ENCODE results near the gene TAS2R41. TPM values are rescaled to one million over a fixed set of nuclear protein-coding genes. Genes with fewer than 3 reads are reported as not detected.

TAS2R41 gene
- not detected in 2 replicates for total RNA-seq (2014; rRNA removed; shearing (Covaris generic); ENCODE audit: low replicate concordance)

DNA sequence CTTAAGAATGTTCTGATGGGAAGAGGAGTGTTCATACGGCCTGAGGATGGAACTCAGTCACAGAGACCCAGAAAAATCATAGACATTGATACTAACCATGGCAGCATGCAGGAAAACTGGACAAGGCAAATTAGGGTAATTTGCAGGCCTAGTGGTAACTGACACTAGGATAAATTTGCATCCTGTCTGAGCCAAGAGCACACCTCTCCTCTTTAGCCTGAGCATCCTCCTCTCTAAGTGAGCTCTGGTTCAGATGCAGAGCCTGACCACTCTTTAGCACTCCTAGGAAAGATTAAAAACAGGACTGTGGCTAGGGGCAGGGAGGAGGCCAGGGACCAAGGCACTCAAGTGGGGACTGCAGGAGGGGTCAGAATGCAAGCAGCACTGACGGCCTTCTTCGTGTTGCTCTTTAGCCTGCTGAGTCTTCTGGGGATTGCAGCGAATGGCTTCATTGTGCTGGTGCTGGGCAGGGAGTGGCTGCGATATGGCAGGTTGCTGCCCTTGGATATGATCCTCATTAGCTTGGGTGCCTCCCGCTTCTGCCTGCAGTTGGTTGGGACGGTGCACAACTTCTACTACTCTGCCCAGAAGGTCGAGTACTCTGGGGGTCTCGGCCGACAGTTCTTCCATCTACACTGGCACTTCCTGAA, at the start of gene TAS2R41:
Gene TAS2R41 (plus strand): TSS at position 373 of the 650 bp plus-strand sequence. CDS start 0 bp downstream, at position 373.
- Histone ChIP-seq H3K9me3 (peaks cover 4% of the 10 kb centered on the region; the same call in 1 of the 2 replicates), H3K36me3 (no peaks in the 10 kb centered on the region), H3K27me3 (no peaks in the 10 kb centered on the region), H3K4me3 (no peak within 1 kb of the TSS)
- DNase-seq, result no peak

DNA sequence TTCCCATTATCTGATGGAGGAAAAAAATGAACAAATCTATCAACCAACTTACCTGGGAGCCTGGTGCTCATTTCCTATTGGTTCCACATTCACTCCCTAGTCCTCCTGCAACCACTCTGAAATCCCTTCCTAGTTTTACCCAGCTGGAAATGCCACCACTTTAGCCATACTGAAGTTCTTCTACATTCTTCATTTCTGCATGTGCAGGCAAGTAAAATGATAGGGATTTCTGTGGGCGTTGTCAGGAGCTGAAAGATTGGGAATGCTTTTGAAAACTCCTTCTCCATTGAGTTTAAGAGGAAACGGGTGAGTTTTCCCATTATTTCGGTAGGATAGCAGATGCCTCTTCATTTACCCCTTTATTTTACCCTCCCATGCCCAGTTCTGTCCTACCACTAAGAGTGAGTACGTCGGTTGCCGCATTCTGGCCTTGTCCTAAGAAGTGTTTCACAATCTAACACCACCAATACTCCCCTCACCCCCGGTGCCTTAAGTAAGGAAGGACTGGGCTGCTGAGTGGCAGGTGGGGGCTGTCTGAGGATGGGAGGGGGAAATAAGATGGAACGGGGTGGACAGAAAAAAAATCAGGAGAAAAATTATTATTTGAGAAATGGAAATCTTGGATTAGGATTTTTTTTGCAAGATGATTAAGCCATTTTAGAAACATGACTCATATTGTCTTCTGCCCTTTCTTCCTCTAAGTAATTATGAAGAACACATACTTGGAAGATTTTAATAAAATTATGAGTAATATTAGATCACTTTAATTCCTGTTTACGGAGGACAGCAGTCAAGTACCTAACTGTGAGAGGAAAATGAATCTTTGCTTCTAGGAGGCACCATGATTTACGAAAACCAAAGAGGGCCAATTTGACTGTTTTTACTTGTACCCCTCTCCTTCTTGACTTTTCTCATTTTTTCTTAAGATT, 47.6 kb upstream of the TAS2R41 start:
- H3K4me3 ChIP-seq, result no peak overlapping the region
- H3K9me3 ChIP-seq, result no peaks in the 10 kb centered on the region
- DNase-seq, result no peak
- H3K27me3 ChIP-seq, result no peaks in the 10 kb centered on the region
- no peaks in the 10 kb centered on the region for H3K36me3 ChIP-seq

DNA sequence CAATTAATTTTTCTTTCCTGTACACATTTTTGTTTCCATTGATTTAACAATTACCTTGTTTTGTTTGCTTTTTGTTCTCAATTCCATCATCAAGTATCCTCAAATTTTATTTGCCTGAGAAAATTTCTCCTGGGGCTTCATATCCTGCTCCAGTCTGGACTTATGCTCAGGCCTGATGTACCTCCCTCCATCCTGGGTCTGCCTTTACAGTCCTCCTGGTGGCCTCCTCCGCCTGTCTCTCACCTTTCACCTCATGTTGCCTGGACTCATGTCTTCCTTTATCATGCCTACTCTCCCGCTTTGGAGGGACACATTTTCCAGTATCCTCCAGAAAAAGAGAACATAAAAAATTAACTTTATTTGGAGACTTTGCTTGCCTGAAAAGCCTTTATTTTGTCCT, 46.6 kb upstream of the TAS2R41 start:
- DNase-seq, result no peak
- H3K9me3 ChIP-seq, result no peaks in the 10 kb centered on the region
- no peaks in the 10 kb centered on the region for H3K36me3 ChIP-seq
- H3K27me3 ChIP-seq, result no peaks in the 10 kb centered on the region
- H3K4me3 ChIP-seq, result no peak overlapping the region

DNA sequence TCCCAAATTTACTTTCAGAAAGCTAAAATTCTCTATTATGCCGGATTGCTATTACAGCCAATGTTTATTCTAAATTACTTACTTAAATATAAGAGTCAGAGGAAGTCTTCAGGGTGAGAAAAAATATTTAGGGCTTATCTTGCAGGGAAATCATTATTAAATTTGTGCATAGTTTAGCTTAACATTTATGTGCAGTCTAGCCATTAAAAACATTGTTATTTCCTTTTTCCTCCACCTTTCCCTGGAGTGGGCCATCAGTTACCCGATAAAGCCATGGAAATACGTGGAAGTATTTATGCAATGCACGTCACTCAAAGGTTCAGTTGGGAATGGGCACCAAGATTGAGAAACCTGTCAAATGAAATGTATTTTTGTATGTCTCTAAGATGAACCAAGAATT, 43.9 kb upstream of the TAS2R41 start:
- no peaks in the 10 kb centered on the region for H3K36me3 ChIP-seq
- H3K27me3 ChIP-seq, result no peaks in the 10 kb centered on the region
- H3K9me3 ChIP-seq, result no peaks in the 10 kb centered on the region
- H3K4me3 ChIP-seq, result no peak overlapping the region
- no peak for DNase-seq

DNA sequence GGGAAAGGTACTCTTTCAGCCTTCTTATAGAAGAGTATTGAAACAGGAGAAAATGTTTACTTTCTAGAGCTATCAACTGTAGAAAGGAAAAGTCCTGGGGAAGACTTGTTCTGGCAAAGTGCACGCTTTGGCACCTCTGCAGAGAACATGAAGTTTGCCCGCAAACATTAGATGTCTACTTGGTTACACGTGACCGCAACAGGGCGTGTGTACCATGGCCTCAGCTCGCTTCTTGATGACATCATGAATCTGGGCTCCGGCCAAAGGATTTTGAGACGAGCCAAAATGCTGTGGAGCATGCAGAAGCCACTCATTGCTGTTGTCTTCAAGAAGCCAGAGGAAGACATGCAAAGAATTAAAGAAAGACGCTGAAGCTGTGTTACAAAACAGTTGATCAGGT, 43.0 kb upstream of the TAS2R41 start:
- H3K27me3 ChIP-seq, result no peaks in the 10 kb centered on the region
- no peaks in the 10 kb centered on the region for H3K9me3 ChIP-seq
- H3K36me3 ChIP-seq, result no peaks in the 10 kb centered on the region
- DNase-seq, result peak; percentile 80
- H3K4me3 ChIP-seq, result no peak overlapping the region

- no peak overlapping the region for H3K4me3 ChIP-seq
- DNase-seq, result no peak
- H3K9me3 ChIP-seq, result no peaks in the 10 kb centered on the region
- H3K36me3 ChIP-seq, result no peaks in the 10 kb centered on the region
- no peaks in the 10 kb centered on the region for H3K27me3 ChIP-seq
Observed at GRCh38 chr7:143435266-143435665, 42.4 kb upstream of the TAS2R41 start.

GRCh38 chr7:143436325-143436946, 41.2 kb upstream of the TAS2R41 start:
- DNase-seq, result no peak
- no peaks in the 10 kb centered on the region for H3K27me3 ChIP-seq
- H3K9me3 ChIP-seq, result no peaks in the 10 kb centered on the region
- H3K36me3 ChIP-seq, result no peaks in the 10 kb centered on the region
- no peak overlapping the region for H3K4me3 ChIP-seq

GRCh38 chr7:143437578-143437977, 40.1 kb upstream of the TAS2R41 start:
- Histone ChIP-seq H3K27me3 (no peaks in the 10 kb centered on the region), H3K4me3 (no peak overlapping the region), H3K36me3 (no peaks in the 10 kb centered on the region), H3K9me3 (no peaks in the 10 kb centered on the region)
- no peak for DNase-seq

DNA sequence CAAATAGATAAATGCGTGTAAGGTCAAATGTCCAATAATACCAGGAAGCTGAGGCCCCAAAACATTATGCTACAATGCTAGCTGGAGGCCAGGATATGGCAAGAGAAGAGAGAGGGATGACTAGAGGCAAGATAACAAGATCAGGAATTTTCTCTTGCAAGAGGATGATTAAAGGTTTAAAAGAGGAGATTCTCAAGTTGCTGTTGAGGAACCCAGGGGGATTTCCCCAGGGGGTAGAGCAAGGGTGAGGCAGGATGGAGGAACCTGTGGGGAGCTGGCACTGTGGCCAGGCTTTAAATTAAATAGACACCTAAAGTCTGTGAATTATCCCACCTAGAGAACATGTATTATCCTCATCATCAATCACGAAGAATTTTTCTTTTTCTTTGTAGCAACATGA, 37.8 kb upstream of the TAS2R41 start:
- Histone ChIP-seq H3K36me3 (no peaks in the 10 kb centered on the region), H3K4me3 (no peak overlapping the region), H3K27me3 (no peaks in the 10 kb centered on the region), H3K9me3 (no peaks in the 10 kb centered on the region)
- no peak for DNase-seq

GRCh38 chr7:143443153-143443552, 34.5 kb upstream of the TAS2R41 start, which contains the start of gene TAS2R60:
Gene TAS2R60 (plus strand): TSS chr7:143443453. CDS start chr7:143443453, 0 bp downstream.
- Histone ChIP-seq H3K27me3 (no peaks in the 10 kb centered on the region), H3K36me3 (no peaks in the 10 kb centered on the region), H3K9me3 (no peaks in the 10 kb centered on the region), H3K4me3 (no peak within 1 kb of the TSS)
- no peak for DNase-seq

DNA sequence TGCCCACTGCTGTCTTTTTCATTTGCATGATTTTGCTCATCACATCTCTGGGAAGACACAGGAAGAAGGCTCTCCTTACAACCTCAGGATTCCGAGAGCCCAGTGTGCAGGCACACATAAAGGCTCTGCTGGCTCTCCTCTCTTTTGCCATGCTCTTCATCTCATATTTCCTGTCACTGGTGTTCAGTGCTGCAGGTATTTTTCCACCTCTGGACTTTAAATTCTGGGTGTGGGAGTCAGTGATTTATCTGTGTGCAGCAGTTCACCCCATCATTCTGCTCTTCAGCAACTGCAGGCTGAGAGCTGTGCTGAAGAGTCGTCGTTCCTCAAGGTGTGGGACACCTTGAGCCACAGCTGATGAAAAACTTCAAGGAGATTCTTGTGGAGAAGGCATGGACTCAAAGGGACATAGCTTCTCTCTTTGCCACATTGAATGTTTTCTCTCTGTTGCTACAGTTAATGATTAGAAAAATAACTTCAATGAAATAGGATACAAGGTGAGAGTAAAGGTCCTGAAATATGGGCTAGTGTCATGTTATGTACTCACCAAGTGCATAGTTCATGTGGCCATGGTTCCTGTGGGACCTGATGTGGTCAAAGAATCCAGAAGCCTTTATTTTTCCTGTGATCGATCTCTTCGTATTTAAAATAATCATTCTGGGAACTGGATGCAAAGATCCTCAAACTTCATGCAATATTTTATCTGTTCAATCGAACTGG, 33.5 kb upstream of the TAS2R41 start:
- Histone ChIP-seq H3K36me3 (no peaks in the 10 kb centered on the region), H3K27me3 (no peaks in the 10 kb centered on the region), H3K9me3 (no peaks in the 10 kb centered on the region), H3K4me3 (no peak overlapping the region)
- DNase-seq, result no peak

DNA sequence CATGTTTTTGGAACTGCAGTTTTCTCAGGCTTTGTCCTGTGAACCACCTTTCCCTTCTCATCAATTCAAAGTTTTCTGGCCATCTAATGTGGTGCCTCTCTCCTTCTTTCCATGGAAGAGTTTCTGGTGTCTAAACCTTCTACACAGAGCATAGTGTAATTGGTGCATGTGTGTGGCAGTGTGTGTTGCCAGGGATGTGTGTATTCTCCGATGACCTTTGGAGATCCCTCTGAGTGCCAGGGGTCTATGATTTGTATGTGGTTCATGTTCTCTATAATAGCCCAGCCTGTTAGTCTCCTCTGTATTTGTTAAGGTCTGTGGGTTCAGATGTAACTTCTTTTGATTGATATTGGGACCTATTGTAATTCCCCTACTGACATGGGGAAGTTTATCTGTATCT, 32.9 kb upstream of the TAS2R41 start:
- Histone ChIP-seq H3K36me3 (no peaks in the 10 kb centered on the region), H3K9me3 (no peaks in the 10 kb centered on the region), H3K4me3 (no peak overlapping the region), H3K27me3 (no peaks in the 10 kb centered on the region)
- no peak for DNase-seq

DNA sequence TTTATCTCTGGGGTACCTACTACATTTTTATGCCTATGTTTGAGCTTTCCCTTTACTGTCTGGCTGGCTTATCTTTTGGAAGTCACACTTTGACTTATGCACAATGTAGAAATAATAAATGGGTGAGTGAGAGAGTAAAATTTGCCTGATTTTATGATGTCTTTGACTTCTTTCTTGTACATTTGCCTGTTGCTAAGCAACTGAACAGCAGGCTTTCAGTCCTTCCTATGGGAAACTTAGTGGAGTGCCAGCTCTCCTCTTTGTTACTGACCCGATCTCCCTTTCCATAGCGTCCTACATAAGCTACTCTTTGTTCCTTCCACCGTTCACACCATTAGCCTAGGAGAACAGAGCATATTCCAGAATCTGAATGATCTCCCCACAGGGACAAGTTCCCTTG, 30.2 kb upstream of the TAS2R41 start:
- Histone ChIP-seq H3K4me3 (no peak overlapping the region), H3K9me3 (no peaks in the 10 kb centered on the region), H3K36me3 (no peaks in the 10 kb centered on the region), H3K27me3 (no peaks in the 10 kb centered on the region)
- no peak for DNase-seq

DNA sequence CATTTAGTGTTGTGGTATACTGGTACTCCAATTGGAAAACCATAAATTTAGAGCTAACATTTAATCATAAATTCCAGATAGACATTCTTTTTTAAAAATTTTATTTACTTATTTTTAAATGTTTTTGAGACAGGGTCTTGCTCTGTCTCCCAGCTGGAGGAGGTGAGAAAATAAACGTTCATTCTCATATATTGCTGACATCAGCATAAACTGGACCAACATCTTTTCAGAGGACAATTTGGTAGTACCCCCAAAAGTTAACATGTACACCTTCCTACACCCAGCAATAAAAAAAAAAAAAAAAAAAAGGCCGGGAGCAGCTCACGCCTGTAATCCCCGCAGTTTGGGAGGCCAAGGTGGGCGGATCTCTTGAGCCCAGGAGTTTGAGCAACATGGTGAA, 29.2 kb upstream of the TAS2R41 start:
- Histone ChIP-seq H3K27me3 (no peaks in the 10 kb centered on the region), H3K9me3 (no peaks in the 10 kb centered on the region), H3K36me3 (no peaks in the 10 kb centered on the region), H3K4me3 (no peak overlapping the region)
- DNase-seq, result no peak

DNA sequence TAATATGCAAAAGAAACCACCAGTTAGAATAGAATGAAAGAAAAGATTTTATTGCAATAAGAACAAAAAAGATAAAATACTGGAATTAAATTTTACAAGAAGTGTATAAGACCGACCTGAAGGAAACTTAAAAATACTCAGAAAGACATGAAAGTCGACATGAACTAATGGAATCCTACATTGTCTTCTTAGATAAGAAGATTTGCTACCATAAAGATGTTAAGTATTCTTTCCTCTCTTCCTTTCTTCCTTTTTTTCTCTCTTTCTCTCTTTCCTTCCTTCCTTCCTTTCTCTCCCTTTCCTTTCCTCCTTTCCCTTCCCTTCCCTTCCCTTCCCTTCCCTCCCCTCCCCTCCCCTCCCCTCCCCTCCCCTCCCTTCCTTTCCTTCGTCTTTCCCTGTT, 27.9 kb upstream of the TAS2R41 start:
- no peak for DNase-seq
- H3K36me3 ChIP-seq, result no peaks in the 10 kb centered on the region

DNA sequence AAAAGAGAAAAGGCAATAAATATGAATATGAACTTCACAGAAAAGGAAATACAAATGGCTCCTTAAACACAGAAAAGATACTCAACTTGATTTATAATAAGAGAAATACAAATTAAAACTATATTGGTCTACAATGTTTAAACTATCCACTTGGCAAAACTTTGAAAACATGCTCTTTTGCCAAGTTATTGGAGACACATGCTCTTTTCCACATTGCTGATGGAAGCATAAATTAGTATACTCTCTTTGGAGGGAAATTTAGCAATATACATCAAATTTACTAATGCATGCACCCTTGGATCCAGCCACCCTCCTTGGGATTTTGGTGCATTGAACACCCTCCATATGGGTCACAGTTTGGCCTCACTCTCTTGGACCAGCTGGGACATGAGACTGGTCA, 26.6 kb upstream of the TAS2R41 start:
- H3K27me3 ChIP-seq, result no peaks in the 10 kb centered on the region
- H3K4me3 ChIP-seq, result no peak overlapping the region
- DNase-seq, result no peak
- no peaks in the 10 kb centered on the region for H3K36me3 ChIP-seq
- H3K9me3 ChIP-seq, result no peaks in the 10 kb centered on the region

More for the DNA sequence above, 27.9 kb upstream of the TAS2R41 start:
- H3K27me3 ChIP-seq, result no peaks in the 10 kb centered on the region
- H3K4me3 ChIP-seq, result no peak overlapping the region
- H3K9me3 ChIP-seq, result no peaks in the 10 kb centered on the region

DNA sequence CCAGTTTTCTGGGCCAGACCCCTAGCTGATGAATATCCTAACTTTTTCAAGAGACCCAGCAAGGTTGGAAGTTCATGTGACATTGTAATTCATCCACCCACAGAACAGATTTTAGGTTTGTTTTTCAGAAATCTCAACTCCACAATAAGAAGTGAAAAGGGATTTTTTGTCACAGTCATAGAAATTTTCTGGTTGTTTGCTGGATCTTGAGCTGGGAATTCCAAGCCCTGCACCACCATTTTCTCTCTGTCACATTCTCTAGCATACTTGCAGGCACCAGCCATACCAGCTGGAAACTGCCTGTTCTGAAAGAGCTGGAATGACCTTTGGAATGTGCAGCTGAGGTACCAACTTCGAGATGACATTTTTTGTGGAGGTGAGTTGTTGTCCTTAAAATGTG, 25.9 kb upstream of the TAS2R41 start:
- H3K4me3 ChIP-seq, result no peak overlapping the region

More for the DNA sequence above, 25.9 kb upstream of the TAS2R41 start:
- no peaks in the 10 kb centered on the region for H3K27me3 ChIP-seq
- no peak for DNase-seq
- no peaks in the 10 kb centered on the region for H3K9me3 ChIP-seq
- H3K36me3 ChIP-seq, result no peaks in the 10 kb centered on the region
